ENCODE measurements around the gene PLA2G10.

Gene PLA2G10

GRCh38 chr16:14641206-14641605, 52.9 kb downstream of the PLA2G10 start:
- TF ChIP-seq EP300 (IDR thresholded peaks at IDR 0.05; ENCODE audit: borderline replicate concordance), result no peak
- TF ChIP-seq TEAD4 (IDR thresholded peaks at IDR 0.05), result no peak
- TF ChIP-seq TAF1 (IDR thresholded peaks at IDR 0.05; ENCODE audit: low read depth), result no peak
- no peak for TF ChIP-seq FOXM1 (IDR thresholded peaks at IDR 0.05; ENCODE audit: borderline replicate concordance, low read depth)
- no peak for TF ChIP-seq ZBTB7A (IDR thresholded peaks at IDR 0.05; ENCODE audit: low read depth)
- TF ChIP-seq RAD21 (IDR thresholded peaks at IDR 0.05; ENCODE audit: low read depth), result no peak
- no peak for TF ChIP-seq NFIC (IDR thresholded peaks at IDR 0.05)
- no peak for TF ChIP-seq CREB1 (IDR thresholded peaks at IDR 0.05; ENCODE audit: low read depth)
- TF ChIP-seq, protein P1, sequence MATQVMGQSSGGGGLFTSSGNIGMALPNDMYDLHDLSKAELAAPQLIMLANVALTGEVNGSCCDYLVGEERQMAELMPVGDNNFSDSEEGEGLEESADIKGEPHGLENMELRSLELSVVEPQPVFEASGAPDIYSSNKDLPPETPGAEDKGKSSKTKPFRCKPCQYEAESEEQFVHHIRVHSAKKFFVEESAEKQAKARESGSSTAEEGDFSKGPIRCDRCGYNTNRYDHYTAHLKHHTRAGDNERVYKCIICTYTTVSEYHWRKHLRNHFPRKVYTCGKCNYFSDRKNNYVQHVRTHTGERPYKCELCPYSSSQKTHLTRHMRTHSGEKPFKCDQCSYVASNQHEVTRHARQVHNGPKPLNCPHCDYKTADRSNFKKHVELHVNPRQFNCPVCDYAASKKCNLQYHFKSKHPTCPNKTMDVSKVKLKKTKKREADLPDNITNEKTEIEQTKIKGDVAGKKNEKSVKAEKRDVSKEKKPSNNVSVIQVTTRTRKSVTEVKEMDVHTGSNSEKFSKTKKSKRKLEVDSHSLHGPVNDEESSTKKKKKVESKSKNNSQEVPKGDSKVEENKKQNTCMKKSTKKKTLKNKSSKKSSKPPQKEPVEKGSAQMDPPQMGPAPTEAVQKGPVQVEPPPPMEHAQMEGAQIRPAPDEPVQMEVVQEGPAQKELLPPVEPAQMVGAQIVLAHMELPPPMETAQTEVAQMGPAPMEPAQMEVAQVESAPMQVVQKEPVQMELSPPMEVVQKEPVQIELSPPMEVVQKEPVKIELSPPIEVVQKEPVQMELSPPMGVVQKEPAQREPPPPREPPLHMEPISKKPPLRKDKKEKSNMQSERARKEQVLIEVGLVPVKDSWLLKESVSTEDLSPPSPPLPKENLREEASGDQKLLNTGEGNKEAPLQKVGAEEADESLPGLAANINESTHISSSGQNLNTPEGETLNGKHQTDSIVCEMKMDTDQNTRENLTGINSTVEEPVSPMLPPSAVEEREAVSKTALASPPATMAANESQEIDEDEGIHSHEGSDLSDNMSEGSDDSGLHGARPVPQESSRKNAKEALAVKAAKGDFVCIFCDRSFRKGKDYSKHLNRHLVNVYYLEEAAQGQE (IDR thresholded peaks at IDR 0.05; ENCODE audit: low read depth), result no peak
- TF ChIP-seq, protein P2, sequence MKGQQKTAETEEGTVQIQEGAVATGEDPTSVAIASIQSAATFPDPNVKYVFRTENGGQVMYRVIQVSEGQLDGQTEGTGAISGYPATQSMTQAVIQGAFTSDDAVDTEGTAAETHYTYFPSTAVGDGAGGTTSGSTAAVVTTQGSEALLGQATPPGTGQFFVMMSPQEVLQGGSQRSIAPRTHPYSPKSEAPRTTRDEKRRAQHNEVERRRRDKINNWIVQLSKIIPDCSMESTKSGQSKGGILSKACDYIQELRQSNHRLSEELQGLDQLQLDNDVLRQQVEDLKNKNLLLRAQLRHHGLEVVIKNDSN (IDR thresholded peaks at IDR 0.05), result no peak
- no peak for TF ChIP-seq TCF12 (IDR thresholded peaks at IDR 0.05; ENCODE audit: low read depth)

GRCh38 chr16:14640538-14640937, 53.6 kb downstream of the PLA2G10 start:
- TF ChIP-seq, protein P3, sequence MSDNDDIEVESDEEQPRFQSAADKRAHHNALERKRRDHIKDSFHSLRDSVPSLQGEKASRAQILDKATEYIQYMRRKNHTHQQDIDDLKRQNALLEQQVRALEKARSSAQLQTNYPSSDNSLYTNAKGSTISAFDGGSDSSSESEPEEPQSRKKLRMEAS (IDR thresholded peaks at IDR 0.05), result no peak
- TF ChIP-seq EP300 (IDR thresholded peaks at IDR 0.05; ENCODE audit: borderline replicate concordance), result no peak
- TF ChIP-seq TCF12 (IDR thresholded peaks at IDR 0.05; ENCODE audit: low read depth), result no peak
- TF ChIP-seq EGR1 (IDR thresholded peaks at IDR 0.05), result no peak
- TF ChIP-seq ZBTB7A (IDR thresholded peaks at IDR 0.05; ENCODE audit: low read depth), result no peak

- TF ChIP-seq RAD21 (IDR thresholded peaks at IDR 0.05; ENCODE audit: low read depth) (no peak), EP300 (IDR thresholded peaks at IDR 0.05; ENCODE audit: borderline replicate concordance) (no peak), TAF1 (IDR thresholded peaks at IDR 0.05; ENCODE audit: low read depth) (no peak), ZBTB7A (IDR thresholded peaks at IDR 0.05; ENCODE audit: low read depth) (no peak), YY1 (IDR thresholded peaks at IDR 0.05; ENCODE audit: low read depth) (no peak), CEBPB (IDR thresholded peaks at IDR 0.05) (no peak), TCF12 (IDR thresholded peaks at IDR 0.05; ENCODE audit: low read depth) (no peak), NFIC (IDR thresholded peaks at IDR 0.05) (no peak), CREB1 (IDR thresholded peaks at IDR 0.05; ENCODE audit: low read depth) (no peak), TEAD4 (IDR thresholded peaks at IDR 0.05) (no peak), EGR1 (IDR thresholded peaks at IDR 0.05) (no peak), FOXM1 (IDR thresholded peaks at IDR 0.05; ENCODE audit: borderline replicate concordance, low read depth) (no peak)
- TF ChIP-seq, protein P1 (IDR thresholded peaks at IDR 0.05; ENCODE audit: low read depth), result no peak
- TF ChIP-seq, protein P3 (IDR thresholded peaks at IDR 0.05), result no peak
- TF ChIP-seq, protein P2 (IDR thresholded peaks at IDR 0.05), result no peak
Observed at GRCh38 chr16:14635395-14636165, 58.5 kb downstream of the PLA2G10 start.

- TF ChIP-seq EP300 (IDR thresholded peaks at IDR 0.05; ENCODE audit: borderline replicate concordance) (no peak), TAF1 (IDR thresholded peaks at IDR 0.05; ENCODE audit: low read depth) (no peak), TCF12 (IDR thresholded peaks at IDR 0.05; ENCODE audit: low read depth) (no peak)
Observed at GRCh38 chr16:14634389-14634725, 59.8 kb downstream of the PLA2G10 start.

GRCh38 chr16:14632693-14633569, 61.2 kb downstream of the PLA2G10 start, which contains the start of gene BFAR:
Gene BFAR, plus strand, starts transcription at chr16:14632951. Its CDS starts 11,396 bp downstream, at chr16:14644347.
- TF ChIP-seq, protein P2 (IDR thresholded peaks at IDR 0.05), result peak; percentile 72; the same call in 1 of the 2 replicates
- TF ChIP-seq TAF1 (IDR thresholded peaks at IDR 0.05; ENCODE audit: low read depth), result peak; percentile 91
- TF ChIP-seq CEBPB (IDR thresholded peaks at IDR 0.05), result no peak
- TF ChIP-seq TCF12 (IDR thresholded peaks at IDR 0.05; ENCODE audit: low read depth), result 0 out of 2 replicates have a peak, but pooled peaks have one; percentile 1
- no peak; the same call in 1 of the 2 replicates for TF ChIP-seq CREB1 (IDR thresholded peaks at IDR 0.05; ENCODE audit: low read depth)
- TF ChIP-seq YY1 (IDR thresholded peaks at IDR 0.05; ENCODE audit: low read depth), result peak; percentile 54; the same call in 1 of the 2 replicates
- TF ChIP-seq, protein P3 (IDR thresholded peaks at IDR 0.05), result peak; percentile 65
- no peak for TF ChIP-seq ZBTB7A (IDR thresholded peaks at IDR 0.05; ENCODE audit: low read depth)
- no peak; the same call in 1 of the 2 replicates for TF ChIP-seq EP300 (IDR thresholded peaks at IDR 0.05; ENCODE audit: borderline replicate concordance)
